Skeletal muscle satellite cell (primary cell): Measurements from ENCODE around the gene GRIN2A.

Source experiments
- H3K27me3 ChIP-seq: 2 replicates; pipeline ENCODE4 v1.7.0; 2013; ENCODE audit warnings: low read length; ENCODE audit not compliant: control insufficient read depth, insufficient read depth
- H3K36me3 ChIP-seq: 2 replicates; pipeline ENCODE4 v1.7.0; 2013; ENCODE audit warnings: mild to moderate bottlenecking, control low read depth, low read length; ENCODE audit not compliant: insufficient read depth
- H3K4me1 ChIP-seq: 2 replicates; pipeline ENCODE4 v1.7.0; 2013; ENCODE audit warnings: low read length; ENCODE audit not compliant: control insufficient read depth, insufficient read depth
- H3K4me2 ChIP-seq: 2 replicates; pipeline ENCODE4 v1.7.0; 2013; ENCODE audit warnings: mild to moderate bottlenecking, low read length
- H3K4me3 ChIP-seq: 2 replicates; pipeline ENCODE4 v1.7.0; 2013; ENCODE audit warnings: low read length
- H3K9ac ChIP-seq: 2 replicates; pipeline ENCODE4 v1.7.0; 2013; ENCODE audit warnings: mild to moderate bottlenecking, low read depth, low read length, moderate library complexity
- H3K9me3 ChIP-seq: replicated peaks from 2 replicates; pipeline ENCODE4 v1.7.0; 2013; ENCODE audit warnings: mild to moderate bottlenecking, control low read depth, low read length

Gene GRIN2A

GRCh38 chr16:10180771-10181163 is 1.5 kb downstream of the GRIN2A start:
- Histone ChIP-seq H3K4me2 (no peak overlapping the region), H3K9ac (no peak overlapping the region), H3K4me3 (no peak overlapping the region), H3K27me3 (peaks cover 10% of the 10 kb centered on the region), H3K9me3 (no peaks in the 10 kb centered on the region), H3K4me1 (no peaks in the 10 kb centered on the region), H3K36me3 (no peaks in the 10 kb centered on the region)

DNA sequence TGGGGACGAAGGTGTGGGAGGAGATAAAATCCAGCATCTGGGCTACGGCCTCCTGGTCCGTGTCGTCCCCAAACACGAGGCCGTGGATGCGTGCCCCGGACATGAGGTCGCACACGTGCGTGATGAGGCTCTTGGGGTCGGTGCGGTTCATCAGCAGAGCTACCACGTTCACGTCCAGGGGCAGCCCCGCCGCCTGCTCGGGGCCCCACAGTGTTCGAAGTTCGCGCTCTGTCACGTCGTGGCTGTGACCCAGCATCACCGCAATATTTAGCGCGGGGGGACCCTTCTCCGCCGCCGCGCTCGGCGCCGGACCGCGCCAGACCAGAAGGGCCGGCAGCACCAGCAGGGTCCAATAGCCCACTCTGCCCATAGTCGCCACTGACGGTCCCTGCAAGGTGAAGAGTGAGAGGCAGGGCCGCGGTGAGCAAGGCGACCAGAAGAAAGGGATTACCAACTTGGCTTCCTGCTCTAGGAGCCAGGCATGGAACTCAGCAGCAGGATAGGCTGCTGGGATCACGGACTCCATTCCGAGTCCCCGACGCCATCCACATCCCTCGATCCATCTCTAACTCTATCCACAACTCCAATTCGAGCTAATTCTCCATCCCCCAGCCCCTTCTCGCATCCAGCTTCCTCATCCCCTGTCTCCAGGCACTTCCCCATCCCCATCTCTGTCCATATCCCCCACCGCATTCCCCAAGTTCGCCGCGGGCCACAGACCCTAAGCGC is 2.0 kb downstream of the GRIN2A start:
- Histone ChIP-seq H3K4me2 (no peak overlapping the region), H3K4me1 (no peaks in the 10 kb centered on the region), H3K36me3 (no peaks in the 10 kb centered on the region), H3K4me3 (no peak overlapping the region), H3K9ac (no peak overlapping the region), H3K9me3 (no peaks in the 10 kb centered on the region), H3K27me3 (peaks cover 10% of the 10 kb centered on the region)

- Histone ChIP-seq H3K4me2 (no peak overlapping the region), H3K4me1 (no peaks in the 10 kb centered on the region), H3K36me3 (no peaks in the 10 kb centered on the region), H3K4me3 (no peak overlapping the region), H3K27me3 (peaks cover 7% of the 10 kb centered on the region), H3K9ac (no peak overlapping the region), H3K9me3 (no peaks in the 10 kb centered on the region)
Observed at GRCh38 chr16:10178526-10178925, 3.7 kb downstream of the GRIN2A start.

DNA sequence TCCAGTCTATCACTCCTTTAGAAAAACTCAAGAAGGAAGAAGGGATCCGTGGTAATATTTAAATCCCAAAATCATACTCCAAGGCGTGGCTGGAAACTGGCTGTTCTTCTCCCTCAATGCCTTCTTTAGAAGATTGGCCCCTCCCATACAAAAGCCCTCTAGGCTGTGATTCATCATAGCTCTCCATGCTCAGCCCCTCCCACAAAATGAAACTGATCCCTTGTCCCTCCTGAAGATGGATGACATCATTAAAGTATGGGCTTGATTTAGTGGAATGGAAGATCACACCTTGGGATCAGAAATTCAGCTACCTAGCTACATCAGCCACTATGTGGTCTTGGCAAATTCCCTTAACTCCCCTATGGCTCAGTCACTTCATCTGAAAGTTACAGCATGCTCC is 4.1 kb downstream of the GRIN2A start:
- no peak overlapping the region for H3K4me2 ChIP-seq
- no peak overlapping the region for H3K9ac ChIP-seq
- H3K4me1 ChIP-seq = no peaks in the 10 kb centered on the region
- H3K36me3 ChIP-seq = no peaks in the 10 kb centered on the region
- peaks cover 5% of the 10 kb centered on the region for H3K27me3 ChIP-seq
- H3K9me3 ChIP-seq = no peaks in the 10 kb centered on the region
- H3K4me3 ChIP-seq = no peak overlapping the region

DNA sequence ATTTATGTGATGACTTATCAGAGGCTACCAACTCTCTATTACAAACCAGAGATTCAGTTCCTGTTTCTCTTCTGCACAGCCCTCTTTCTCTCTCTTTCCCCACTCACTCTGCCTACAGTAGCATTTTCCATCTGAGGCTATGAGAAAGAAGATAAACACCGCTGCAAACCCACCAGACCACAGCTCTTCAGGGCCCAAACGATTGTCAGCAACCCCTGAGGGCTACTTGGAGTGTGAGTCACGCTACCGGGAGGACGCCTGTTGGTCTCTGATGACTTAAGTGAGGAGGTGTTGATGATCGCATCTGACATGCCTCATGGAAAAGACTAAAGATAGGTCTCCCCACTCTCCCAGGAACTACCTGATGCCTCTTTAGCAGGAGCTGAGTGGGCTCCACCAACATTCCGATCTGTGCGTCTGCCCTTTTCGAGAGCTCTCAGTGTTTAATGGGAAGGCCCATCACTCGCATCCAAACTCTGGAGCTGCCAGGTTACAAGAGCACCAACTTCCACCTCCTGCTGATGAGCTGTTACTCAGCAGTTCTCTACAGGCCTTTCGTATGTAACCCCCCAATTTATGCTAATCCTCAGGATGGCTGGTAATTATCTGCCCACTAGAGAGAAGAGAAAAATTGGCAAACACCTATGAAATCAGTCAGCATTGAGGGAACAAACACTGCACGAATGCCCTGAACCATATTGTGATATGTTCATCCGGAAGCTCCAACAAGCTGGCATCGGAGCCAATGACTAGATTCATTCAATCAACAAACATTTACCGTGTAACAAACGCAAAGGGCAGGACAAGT is 9.2 kb downstream of the GRIN2A start:
- Histone ChIP-seq H3K4me3 (no peak overlapping the region), H3K27me3 (no peaks in the 10 kb centered on the region), H3K9ac (no peak overlapping the region), H3K9me3 (no peaks in the 10 kb centered on the region), H3K4me2 (no peak overlapping the region), H3K36me3 (no peaks in the 10 kb centered on the region), H3K4me1 (no peaks in the 10 kb centered on the region)

DNA sequence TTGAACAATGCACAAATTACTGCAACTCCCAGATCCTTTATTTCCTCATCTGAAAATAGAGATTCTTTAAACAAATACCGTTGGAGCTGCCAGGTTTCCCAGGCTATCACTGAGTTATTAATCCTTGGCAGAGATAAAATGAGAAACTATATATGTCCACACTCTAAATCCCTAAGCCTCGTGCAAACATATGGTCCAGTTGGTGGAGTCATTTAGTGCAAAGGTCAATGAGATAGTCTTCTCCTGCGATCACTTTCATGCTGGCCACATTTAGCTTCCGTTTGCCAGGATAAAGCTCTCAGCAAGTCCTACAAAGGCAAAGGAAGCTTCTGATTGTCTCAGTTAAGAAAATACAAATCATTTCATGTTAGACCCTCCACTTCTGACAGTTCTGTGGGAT is 11.0 kb downstream of the GRIN2A start:
- H3K4me3 ChIP-seq = no peak overlapping the region
- H3K27me3 ChIP-seq = no peaks in the 10 kb centered on the region
- H3K4me2 ChIP-seq = no peak overlapping the region
- no peaks in the 10 kb centered on the region for H3K9me3 ChIP-seq
- no peak overlapping the region for H3K9ac ChIP-seq
- H3K4me1 ChIP-seq = no peaks in the 10 kb centered on the region
- H3K36me3 ChIP-seq = no peaks in the 10 kb centered on the region

GRCh38 chr16:10169904-10170410 is 12.3 kb downstream of the GRIN2A start:
- H3K36me3 ChIP-seq = no peaks in the 10 kb centered on the region

GRCh38 chr16:10169031-10169430 is 13.2 kb downstream of the GRIN2A start:
- Histone ChIP-seq H3K4me2 (no peak overlapping the region), H3K27me3 (no peaks in the 10 kb centered on the region), H3K9ac (no peak overlapping the region), H3K36me3 (no peaks in the 10 kb centered on the region), H3K4me3 (no peak overlapping the region), H3K4me1 (no peaks in the 10 kb centered on the region), H3K9me3 (no peaks in the 10 kb centered on the region)

More at GRCh38 chr16:10169904-10170410, 12.3 kb downstream of the GRIN2A start:
- H3K9me3 ChIP-seq = no peaks in the 10 kb centered on the region
- no peak overlapping the region for H3K4me3 ChIP-seq
- H3K4me2 ChIP-seq = no peak overlapping the region
- H3K9ac ChIP-seq = no peak overlapping the region
- H3K4me1 ChIP-seq = no peaks in the 10 kb centered on the region
- no peaks in the 10 kb centered on the region for H3K27me3 ChIP-seq

DNA sequence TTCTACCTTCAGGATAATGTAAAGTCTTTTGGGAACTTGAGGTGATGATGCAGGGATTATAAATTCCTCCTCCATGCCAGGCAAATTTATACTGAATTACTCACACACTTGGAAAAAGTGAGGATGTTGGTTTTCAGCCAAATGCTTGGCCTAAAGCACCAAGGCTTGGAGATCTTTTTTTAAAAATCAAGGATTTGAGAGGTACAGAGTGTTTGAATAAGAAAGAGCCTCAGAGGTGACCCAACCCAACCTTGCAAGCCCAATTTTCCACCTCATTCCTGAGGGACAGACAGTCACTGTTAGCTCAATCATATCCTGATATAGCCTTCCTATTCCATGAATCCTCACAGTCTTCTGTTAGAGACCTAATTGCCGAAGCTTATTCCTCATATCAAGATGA is 14.0 kb downstream of the GRIN2A start:
- Histone ChIP-seq H3K4me1 (no peaks in the 10 kb centered on the region), H3K4me3 (no peak overlapping the region), H3K4me2 (no peak overlapping the region), H3K9ac (no peak overlapping the region), H3K9me3 (no peaks in the 10 kb centered on the region), H3K36me3 (no peaks in the 10 kb centered on the region), H3K27me3 (no peaks in the 10 kb centered on the region)

- Histone ChIP-seq H3K4me1 (no peaks in the 10 kb centered on the region), H3K9ac (no peak overlapping the region), H3K4me3 (no peak overlapping the region), H3K27me3 (no peaks in the 10 kb centered on the region), H3K9me3 (no peaks in the 10 kb centered on the region), H3K4me2 (no peak overlapping the region), H3K36me3 (no peaks in the 10 kb centered on the region)
Observed at GRCh38 chr16:10165643-10166042, 16.6 kb downstream of the GRIN2A start.

DNA sequence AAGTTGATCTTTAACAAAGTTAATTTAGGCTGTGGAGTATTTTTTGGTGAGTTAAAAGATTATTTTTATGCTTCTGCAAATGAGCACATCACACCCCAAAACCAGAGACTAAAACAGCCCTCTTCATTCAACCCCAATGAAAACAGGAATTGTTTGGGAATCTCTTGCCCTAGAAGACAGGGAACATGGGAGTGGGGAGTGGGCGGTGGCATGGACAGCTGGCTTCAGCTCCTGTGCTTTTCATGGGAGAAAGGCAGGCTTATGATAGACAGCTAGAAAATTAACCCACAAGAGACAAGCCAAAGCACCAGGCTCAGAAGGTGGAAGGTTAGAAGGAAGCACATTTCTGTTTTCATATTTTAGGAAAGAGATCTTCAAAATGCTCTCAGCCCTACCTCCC is 19.2 kb downstream of the GRIN2A start:
- H3K9ac ChIP-seq = no peak overlapping the region
- peaks cover 6% of the 10 kb centered on the region for H3K9me3 ChIP-seq
- no peaks in the 10 kb centered on the region for H3K4me1 ChIP-seq
- H3K4me3 ChIP-seq = no peak overlapping the region
- no peak overlapping the region for H3K4me2 ChIP-seq
- H3K27me3 ChIP-seq = no peaks in the 10 kb centered on the region
- H3K36me3 ChIP-seq = no peaks in the 10 kb centered on the region
